HG03521 (cell line): Measurements from ENCODE around the gene NANOS3.

Experiments
- ATAC-seq: cut with Tn5 transposase; IDR thresholded peaks from one replicate; pipeline ENCODE4 v1.9.1; 2021; ENCODE audit warnings: mild to moderate bottlenecking, moderate library complexity; ENCODE audit not compliant: unreplicated experiment

NANOS3 gene

GRCh38 chr19:13864667-13865570, 12.0 kb upstream of the NANOS3 start:
- ATAC-seq = no peak

DNA sequence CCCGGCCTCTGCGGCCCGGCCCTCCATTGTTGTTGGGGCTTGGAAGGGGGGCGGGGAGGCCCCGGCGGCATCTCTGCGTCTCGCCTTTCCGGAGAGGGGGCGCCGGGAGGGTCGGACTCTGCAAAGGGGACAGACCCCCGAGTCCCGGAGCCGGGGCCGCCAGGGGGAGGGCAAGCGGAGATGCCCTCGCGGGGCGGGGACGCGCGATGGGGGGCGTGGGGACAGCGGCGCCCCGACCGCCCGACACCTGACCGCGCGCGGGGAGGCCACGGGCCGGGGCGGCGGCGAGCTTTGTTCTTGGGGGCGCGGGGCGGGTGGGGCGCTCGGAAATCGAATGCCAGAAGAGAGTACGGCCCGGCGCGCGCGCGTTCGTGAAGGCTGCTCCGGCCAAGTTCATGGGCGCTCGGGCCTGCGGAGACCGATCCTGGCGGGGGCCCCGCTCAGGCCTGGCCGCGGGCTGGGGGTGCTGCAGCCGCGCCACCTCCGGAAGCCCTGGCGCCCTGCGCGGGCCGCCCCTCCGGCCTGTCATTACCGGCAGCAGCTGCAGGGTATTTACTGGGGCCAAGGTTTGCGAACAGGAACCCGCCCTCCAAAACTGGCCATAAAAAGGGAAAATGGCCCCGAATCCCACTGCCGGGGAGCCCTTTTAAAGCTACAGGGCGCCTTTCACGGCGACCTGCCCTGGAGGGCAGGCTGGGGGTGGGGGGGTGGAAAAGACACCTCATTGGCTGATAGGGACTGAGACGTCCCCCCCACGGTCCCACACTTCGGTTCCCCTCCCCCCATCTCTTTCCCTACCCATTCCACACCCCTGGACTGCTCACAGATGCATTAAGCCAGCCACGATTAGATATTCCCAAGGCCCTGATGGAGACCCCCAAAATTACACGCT, 11.1 kb upstream of the NANOS3 start:
- ATAC-seq = no peak

DNA sequence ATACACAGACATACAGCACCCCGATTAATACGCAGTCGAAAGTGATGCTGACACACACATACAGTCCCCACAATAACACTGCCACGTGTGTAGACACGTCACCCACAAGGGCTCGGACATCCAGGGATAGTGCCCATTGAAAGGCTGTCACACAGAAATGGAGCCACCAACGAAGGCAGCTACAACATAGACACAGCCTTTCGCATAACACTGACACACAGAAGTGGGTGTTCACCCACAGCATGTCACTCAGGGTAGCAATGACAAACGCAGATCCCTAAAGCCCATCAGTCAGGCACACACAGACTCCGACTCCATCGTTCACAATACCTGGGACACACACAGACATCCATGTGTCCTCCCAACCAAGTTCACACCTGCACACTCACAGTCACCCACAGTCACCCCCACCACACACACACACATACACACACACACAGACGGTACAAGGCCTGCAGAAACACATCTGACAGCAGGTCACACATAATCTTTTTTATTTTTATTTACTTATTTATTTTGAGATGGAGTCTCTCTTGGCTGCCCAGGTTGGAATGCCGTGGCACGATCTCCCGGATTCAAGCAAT, 10.4 kb upstream of the NANOS3 start:
- ATAC-seq = no peak

- ATAC-seq = no peak
These were observed 8.3 kb upstream of the NANOS3 start for GRCh38 chr19:13868663-13869062.

- no peak for ATAC-seq
These were observed 7.7 kb upstream of the NANOS3 start for GRCh38 chr19:13869281-13869680.

GRCh38 chr19:13870873-13871272, 6.1 kb upstream of the NANOS3 start:
- no peak for ATAC-seq

GRCh38 chr19:13872339-13872694, 4.6 kb upstream of the NANOS3 start:
- no peak for ATAC-seq

- no peak for ATAC-seq
These were observed 4.1 kb upstream of the NANOS3 start for GRCh38 chr19:13872695-13873389.

GRCh38 chr19:13873834-13874515, 3.0 kb upstream of the NANOS3 start:
- no peak for ATAC-seq

GRCh38 chr19:13875824-13876223, 1.1 kb upstream of the NANOS3 start:
- no peak for ATAC-seq

- ATAC-seq = no peak
These were observed 369 bp downstream of the NANOS3 start for GRCh38 chr19:13877303-13877702.

DNA sequence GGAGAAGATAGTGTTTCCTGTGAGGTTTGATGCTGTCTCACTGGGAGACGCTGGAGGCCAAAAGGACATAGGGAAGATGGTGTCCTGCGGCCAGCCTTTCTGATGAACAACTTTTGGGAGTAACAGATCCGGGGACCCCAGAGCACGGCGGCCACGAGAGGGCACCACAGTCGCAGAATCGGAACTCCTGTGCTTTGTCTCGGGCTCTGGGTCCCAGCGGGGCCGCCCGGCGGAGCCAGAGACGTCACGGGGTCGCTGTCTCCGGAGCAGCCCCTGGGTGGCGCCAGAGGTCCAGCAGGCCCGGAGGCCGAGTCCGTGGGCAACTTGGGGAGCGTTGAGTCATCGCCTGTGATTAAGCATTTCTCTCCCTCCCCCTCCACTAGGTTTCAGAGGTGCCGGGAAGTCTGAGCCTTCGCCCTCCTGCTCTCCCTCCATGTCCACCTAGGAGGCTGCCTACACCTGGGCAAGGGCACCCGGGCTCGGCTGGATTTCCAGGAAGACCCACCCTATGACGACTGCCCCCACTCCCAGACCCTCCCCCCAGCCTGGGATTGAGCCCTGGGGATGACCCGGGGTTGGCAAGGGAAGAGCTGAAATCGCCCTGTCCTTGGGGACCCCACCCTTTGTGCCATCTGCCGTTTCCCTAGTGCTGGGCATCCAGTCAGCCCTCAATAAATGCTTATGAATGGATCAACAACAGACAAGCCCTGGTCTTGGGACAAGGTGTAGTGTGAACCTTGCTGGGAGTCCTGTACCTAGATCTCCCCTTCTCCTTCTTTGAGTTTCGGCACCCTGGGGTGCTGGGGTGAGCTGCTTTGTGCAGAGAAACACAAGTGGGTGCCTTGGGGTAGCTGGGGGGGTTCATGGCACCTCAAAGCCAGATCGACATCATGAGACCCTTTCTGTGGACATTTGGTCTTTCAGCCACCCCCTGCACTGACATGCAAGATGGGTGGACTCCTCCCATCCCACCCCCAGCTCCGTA, 3.4 kb downstream of the NANOS3 start:
- ATAC-seq = peak; percentile 84

DNA sequence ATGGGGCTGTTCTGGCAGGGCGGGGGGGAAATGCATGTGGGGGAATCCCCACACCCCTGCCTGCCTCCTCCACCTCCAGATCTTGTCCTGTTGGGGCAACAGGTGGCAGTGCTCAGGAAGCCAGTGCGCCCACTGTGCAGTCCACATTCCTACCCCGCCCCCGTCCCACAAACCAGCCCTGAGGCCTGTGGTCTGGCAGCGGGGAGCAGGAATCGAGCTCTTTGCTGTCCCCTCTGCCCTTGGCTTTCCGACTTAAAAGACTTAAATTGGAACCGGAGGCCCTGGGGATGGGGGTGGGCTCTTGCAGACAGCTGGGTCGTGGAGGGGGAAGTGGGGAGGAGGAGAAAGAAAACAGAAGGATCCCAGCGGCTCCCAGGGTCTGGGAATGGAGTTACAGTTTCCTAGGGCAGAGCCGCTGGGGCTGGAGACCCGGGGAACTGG, 4.3 kb downstream of the NANOS3 start:
- no peak for ATAC-seq

GRCh38 chr19:13881692-13882418, 4.9 kb downstream of the NANOS3 start:
- no peak for ATAC-seq

GRCh38 chr19:13882419-13882795, 5.5 kb downstream of the NANOS3 start:
- no peak for ATAC-seq

GRCh38 chr19:13882836-13883235, 5.9 kb downstream of the NANOS3 start:
- no peak for ATAC-seq

GRCh38 chr19:13883516-13884064, 6.7 kb downstream of the NANOS3 start:
- ATAC-seq = no peak
